GM21529 (cell line): ENCODE measurements around the gene PSMA6.
"Not testable (repeated sequence)": the region's sequence is repeated elsewhere in the genome, so short reads cannot be mapped to it uniquely, and the experiment has no call there.

Source experiments
- ATAC-seq: cut with Tn5 transposase; IDR thresholded peaks from one replicate; pipeline ENCODE4 v1.9.1; 2021; ENCODE audit not compliant: unreplicated experiment

The PSMA6 gene

DNA sequence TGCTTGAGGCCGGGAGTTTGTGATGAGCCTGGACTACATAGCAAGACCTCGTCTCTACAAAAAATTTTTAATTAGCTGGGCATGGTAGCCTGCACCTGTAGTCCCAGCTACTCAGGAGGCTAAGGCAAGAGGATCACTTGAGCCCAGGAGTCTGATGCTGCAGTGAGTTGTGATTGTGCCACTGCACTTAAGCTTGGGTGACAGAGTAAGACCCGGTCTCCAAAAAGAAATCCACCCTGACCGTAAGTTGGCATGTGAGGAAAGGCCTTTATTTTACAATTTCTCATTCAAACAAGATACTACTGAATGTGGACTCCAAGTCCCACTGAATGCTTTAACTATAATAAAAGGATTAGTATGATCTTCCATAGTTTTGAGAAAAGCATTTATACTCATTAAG is 27.3 kb downstream of the PSMA6 start:
- ATAC-seq = no peak

DNA sequence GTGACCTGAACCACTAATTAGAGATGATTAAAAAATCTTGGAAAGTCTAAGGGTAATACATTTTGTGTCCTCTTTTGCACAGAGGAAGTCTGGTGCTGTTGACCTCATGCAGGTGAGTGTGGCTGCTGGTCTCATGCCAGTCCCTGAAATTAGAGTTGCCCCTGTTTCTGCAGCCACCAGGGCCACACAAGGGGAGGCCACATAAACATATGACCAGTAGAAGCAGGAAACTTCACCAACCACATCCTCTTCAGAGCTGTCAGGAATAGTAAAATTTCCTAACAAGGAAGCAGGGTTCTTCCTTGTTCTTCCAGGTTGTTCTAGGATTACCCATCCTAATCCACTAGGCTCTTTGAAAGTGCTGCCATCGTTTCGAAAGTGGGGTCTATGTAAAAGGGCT is 28.3 kb downstream of the PSMA6 start:
- ATAC-seq = no peak

- no peak for ATAC-seq
These were observed 34.2 kb downstream of the PSMA6 start for GRCh38 chr14:35326375-35326774.

GRCh38 chr14:35331605-35332516 is 39.7 kb downstream of the PSMA6 start:
- ATAC-seq = peak; percentile 54

DNA sequence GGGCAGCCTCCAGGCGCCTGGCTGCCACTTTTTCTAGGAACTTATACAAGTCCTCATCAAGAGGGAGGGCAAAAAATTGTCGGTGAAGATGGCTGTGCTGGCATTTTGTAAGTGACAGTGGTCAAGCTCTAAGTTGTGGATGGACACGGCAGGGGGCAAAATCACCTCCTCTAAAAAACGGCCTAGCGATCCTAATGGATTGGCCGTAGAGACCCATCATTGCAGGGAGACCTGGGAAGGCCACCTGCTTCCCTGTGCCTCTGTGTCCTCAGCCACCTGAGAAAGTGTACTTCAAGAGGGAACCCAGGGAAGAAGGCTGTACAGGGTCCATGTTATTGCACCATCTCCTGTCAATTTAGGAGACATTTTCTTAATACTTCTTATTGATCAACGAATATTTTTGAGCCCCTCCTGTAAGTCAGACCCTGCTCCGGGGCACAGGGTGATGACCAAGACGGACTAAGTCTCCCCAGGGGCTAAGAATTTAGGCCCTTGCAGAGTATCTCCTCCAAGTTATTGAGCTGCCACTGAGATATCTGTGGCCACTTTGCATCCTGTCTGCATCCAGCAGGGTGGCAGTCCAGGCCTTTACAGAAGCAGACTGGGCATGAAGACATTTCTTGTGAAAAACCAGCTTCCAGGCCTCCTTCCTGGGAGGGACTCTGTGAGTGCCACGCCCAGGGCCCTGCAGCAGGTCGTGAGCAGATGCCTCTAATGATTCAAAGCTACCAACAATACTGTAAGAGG is 40.5 kb downstream of the PSMA6 start:
- ATAC-seq = no peak

DNA sequence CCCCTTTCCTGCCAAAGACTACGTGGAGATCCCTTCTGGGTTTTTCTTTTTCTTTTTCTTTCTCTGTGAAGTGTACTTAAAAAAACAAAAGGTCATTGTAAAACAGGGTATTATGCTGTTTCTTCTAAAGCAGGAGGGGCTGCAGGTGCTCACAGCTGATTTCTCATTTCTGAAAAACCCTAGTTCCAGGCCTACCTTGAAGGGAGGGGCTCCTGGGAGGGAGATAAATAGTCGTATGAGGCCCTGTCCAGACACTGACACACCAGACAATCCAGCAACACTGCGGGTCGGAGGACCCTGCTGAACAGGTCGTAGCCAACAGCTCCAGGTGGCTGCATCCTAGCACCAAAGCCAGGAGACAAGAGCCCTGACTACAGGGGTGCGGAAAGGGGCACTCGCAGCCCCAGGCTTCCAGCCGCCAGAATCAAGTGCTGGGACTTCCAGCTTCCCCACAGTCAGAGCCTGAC is 41.1 kb downstream of the PSMA6 start:
- ATAC-seq = no peak

DNA sequence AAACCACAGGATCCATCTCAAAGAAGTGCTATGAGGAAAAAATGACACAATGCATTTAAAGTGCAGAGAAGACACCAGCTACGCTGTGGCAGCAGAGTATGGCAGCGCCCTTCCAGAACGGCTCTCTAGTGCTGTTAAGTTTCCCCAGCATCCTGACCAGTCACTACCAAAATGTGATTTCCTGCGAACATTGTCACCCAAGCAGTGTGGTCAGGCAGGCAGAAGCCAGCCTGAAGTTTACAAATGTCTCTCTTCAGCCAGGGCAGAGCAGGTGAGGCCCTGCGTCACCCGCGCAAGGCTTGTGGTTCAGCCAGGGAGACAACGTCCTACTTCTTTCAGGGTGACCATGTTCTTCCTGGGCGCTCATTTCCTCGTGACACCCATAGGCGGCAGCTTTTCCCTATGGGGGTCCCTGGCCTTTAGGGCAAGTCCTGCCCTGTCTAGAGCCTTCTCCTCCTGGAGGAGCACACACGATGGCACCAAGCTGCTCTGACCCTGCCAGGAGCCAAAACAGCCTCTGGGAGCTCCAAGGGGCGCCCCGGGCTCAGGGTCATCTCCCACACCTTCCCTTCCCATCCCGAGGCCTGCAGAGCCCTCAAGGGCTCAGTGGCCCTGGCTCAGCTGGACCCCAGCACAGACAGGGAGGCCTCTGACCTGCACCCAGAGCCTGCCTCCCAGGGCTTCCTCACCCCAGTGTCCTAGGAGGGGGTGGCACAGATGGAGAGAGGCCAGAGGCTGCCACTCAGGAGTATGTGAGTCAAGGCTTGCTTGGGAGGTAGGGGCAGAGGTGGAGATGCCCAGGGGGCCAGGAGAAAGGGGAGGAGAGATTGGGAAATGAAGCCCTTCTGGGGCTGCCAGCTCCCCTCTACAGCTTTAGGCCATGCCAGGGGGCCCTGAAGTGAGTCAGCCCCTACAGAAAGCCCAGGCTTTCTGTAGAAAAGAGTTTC is 41.9 kb downstream of the PSMA6 start:
- no peak for ATAC-seq

DNA sequence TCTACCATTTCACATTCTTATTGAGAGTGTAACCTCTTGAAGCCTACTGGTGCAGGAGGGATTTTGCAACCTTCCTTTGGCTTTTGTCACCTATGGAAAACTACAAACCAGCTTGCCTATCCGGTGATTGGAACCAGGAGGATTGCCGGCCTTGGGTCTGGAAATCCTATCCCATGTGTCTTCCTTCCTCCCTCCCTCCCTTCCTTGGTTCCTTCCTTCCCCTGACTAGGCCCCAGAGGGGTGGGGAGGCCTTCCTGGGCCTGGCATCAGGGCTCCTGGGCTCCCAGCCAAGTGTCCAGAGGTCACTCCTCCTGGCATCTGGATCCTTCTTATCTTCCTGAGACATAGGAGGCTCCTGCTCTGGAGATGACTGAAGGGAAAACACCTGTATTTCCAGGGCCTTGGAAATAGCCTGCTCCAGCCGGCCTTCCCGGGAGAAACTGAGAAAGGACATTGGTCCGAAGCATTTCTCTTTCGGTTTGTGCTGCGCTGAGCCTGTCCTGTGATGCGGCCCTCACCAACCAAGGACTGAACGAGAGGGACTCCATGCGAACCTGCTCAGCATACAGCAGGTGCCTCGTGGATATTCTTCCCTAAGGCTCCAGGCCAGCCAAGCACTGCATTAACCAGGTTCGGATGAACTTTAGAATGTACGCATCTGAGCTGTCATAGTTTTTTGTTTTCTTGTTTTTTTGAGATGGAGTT is 43.4 kb downstream of the PSMA6 start:
- ATAC-seq = no peak

DNA sequence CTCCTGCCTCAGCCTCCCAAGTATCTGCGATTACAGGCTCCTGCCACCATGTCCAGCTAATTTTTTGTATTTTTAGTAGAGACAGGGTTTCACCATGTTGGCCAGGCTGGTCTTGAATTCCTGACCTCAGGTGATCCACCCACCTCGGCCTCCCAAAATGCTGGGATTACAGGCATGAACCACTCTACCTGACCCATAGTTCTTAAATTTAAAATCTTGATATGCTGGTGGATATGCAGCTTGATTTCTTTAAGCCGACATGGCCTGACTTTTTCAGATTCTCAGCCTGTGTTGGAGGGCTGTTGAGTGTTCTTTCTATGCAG is 44.0 kb downstream of the PSMA6 start:
- not testable (repeated sequence) for ATAC-seq

DNA sequence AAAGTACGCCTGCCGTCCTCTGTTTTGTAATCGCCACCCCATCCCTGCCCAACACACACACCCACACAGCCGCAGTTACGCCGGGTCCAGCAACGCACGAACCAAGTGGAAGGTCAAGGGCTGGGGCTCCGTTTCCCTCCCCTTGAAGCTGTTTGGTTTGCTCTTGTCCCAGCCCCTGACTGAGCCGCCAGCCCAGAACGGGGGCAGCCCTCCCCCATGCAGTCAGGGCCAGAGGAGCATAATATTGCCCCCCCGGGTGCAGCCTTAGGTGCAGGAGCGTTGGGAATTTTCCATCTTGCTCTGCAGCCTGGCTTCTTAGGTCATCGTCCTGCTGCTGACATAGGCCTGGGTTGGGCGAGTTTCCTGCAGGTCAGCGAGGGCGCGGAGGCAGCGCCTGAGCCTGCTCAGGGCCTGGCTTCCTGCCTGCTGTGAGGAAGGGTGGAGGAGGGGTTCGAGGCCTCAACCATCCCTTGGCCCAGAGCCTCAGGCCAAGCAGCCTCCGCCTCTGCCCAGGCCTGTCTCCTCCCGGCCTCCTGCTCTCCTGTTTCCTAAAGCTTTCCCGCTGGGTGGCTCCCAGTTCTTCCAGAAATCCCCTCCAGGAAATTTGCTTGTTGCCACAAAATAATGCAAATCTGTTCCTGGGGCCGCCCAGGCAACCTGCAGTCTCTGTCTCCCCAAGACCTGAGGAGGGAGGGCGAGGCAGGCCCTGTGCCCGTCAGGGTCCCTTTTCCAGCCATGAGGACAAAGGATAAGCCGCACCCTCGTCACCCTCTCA is 44.5 kb downstream of the PSMA6 start:
- no peak for ATAC-seq

GRCh38 chr14:35337269-35338255 is 45.4 kb downstream of the PSMA6 start:
- no peak for ATAC-seq

DNA sequence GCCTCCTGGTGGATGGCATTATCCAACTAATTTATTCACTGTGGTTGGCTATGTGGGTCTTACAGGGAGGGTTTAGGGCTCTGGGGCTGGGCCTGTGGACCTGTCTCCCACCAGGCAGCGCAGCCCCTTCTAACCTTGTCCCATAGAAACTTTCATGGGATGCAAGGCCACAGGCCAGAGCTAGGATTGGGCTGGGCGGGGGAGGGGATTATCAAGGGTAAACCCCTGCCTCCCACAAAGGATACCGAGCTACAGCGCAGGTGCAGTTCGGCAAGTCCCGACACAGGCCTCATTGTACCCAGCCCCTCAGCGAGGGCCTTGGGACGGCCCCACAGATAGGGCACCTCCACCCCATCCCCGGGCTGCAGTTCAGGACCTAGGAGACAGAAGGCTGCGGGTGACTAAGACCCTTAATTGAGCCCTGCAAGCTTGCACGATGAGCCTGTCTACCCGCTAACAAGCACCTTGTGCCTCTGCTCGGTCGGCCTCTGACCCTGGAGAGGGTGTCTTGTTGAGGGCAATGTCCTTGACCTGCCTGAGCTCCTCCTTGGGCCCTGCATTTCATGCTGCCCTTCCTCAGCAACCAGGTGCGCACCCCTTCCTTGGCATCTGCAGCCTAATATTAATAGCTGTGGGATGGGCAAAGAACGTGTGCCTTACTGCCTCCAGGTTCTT is 46.7 kb downstream of the PSMA6 start:
- no peak for ATAC-seq

GRCh38 chr14:35339761-35340406 is 47.7 kb downstream of the PSMA6 start:
- ATAC-seq = no peak

- no peak for ATAC-seq
These were observed 48.7 kb downstream of the PSMA6 start for GRCh38 chr14:35340616-35341453.

DNA sequence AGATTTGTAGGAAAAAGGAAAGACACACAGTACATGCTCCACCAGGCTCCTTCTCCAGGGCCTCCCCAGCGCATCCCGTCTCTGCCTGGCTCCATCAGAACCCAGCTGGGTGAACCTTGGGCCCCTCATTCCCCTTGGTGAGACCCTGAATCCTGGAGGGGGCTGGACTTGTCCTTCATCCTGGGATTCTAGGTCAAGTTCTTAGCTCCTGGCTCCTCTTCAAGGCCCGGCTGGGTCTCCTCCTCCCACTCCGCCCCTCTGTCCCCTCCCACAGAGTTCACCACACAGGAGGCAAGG is 49.2 kb downstream of the PSMA6 start:
- ATAC-seq = no peak

- no peak for ATAC-seq
These were observed 49.7 kb downstream of the PSMA6 start for GRCh38 chr14:35341751-35342488.
